HL-60 (cell line): ENCODE measurements around the gene HACD2.

Experiments used
- DNase-seq, 2 experiments: peaks; one replicate each; pipeline ENCODE4 v3.0.0-alpha.2; 2010 to 2020; ENCODE audit warnings: low read depth in 1 of 2, low spot score in 1 of 2
- H3K27ac ChIP-seq: fragments of 250-450 bp; sonication (Bioruptor Pico); replicated peaks from 2 replicates; pipeline ENCODE4 v1.5.1; 2020; ENCODE audit warnings: mild to moderate bottlenecking, moderate library complexity
- H3K27me3 ChIP-seq: fragments of 250-450 bp; sonication (Bioruptor Pico); 2 replicates; pipeline ENCODE4 v1.5.1; 2021; ENCODE audit warnings: mild to moderate bottlenecking, moderate library complexity; ENCODE audit not compliant: insufficient read depth, poor library complexity, severe bottlenecking
- H3K4me3 ChIP-seq: replicated peaks from 2 replicates; pipeline ENCODE4 v1.5.1; 2011; ENCODE audit warnings: mild to moderate bottlenecking, control low read depth, low read length; ENCODE audit not compliant: insufficient read depth
- GABPA ChIP-seq: IDR thresholded peaks from 2 replicates; pipeline ENCODE4 v1.6.1; 2012; ENCODE audit warnings: low read depth
- POLR2AphosphoS5 ChIP-seq: IDR thresholded peaks from 2 replicates; pipeline ENCODE4 v1.6.1; 2012; ENCODE audit warnings: low read depth
- SPI1 ChIP-seq: IDR thresholded peaks from 2 replicates; pipeline ENCODE4 v1.6.1; 2012; ENCODE audit warnings: low read depth, mild to moderate bottlenecking, borderline replicate concordance
- TF ChIP-seq, protein P1 (sequence below): IDR thresholded peaks from 2 replicates; pipeline ENCODE4 v1.6.1; 2012; ENCODE audit warnings: low read depth; ENCODE audit not compliant: insufficient replicate concordance
- TF ChIP-seq, protein P2 (sequence below): IDR thresholded peaks from one replicate; pipeline ENCODE4 v1.5.1; 2011; ENCODE audit warnings: low read length, control low read depth, inconsistent platforms; ENCODE audit not compliant: insufficient read depth

Gene HACD2

GRCh38 chr3:123520656-123521055, 64.2 kb downstream of the HACD2 start:
- no peaks in the 10 kb centered on the region for H3K27me3 ChIP-seq
- TF ChIP-seq, protein P1, sequence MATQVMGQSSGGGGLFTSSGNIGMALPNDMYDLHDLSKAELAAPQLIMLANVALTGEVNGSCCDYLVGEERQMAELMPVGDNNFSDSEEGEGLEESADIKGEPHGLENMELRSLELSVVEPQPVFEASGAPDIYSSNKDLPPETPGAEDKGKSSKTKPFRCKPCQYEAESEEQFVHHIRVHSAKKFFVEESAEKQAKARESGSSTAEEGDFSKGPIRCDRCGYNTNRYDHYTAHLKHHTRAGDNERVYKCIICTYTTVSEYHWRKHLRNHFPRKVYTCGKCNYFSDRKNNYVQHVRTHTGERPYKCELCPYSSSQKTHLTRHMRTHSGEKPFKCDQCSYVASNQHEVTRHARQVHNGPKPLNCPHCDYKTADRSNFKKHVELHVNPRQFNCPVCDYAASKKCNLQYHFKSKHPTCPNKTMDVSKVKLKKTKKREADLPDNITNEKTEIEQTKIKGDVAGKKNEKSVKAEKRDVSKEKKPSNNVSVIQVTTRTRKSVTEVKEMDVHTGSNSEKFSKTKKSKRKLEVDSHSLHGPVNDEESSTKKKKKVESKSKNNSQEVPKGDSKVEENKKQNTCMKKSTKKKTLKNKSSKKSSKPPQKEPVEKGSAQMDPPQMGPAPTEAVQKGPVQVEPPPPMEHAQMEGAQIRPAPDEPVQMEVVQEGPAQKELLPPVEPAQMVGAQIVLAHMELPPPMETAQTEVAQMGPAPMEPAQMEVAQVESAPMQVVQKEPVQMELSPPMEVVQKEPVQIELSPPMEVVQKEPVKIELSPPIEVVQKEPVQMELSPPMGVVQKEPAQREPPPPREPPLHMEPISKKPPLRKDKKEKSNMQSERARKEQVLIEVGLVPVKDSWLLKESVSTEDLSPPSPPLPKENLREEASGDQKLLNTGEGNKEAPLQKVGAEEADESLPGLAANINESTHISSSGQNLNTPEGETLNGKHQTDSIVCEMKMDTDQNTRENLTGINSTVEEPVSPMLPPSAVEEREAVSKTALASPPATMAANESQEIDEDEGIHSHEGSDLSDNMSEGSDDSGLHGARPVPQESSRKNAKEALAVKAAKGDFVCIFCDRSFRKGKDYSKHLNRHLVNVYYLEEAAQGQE = no peak
- TF ChIP-seq, protein P2, sequence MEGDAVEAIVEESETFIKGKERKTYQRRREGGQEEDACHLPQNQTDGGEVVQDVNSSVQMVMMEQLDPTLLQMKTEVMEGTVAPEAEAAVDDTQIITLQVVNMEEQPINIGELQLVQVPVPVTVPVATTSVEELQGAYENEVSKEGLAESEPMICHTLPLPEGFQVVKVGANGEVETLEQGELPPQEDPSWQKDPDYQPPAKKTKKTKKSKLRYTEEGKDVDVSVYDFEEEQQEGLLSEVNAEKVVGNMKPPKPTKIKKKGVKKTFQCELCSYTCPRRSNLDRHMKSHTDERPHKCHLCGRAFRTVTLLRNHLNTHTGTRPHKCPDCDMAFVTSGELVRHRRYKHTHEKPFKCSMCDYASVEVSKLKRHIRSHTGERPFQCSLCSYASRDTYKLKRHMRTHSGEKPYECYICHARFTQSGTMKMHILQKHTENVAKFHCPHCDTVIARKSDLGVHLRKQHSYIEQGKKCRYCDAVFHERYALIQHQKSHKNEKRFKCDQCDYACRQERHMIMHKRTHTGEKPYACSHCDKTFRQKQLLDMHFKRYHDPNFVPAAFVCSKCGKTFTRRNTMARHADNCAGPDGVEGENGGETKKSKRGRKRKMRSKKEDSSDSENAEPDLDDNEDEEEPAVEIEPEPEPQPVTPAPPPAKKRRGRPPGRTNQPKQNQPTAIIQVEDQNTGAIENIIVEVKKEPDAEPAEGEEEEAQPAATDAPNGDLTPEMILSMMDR = no peak
- TF ChIP-seq GABPA (no peak), SPI1 (no peak), POLR2AphosphoS5 (no peak)
- no peak for DNase-seq
- no peak overlapping the region for H3K27ac ChIP-seq
- H3K4me3 ChIP-seq = no peak overlapping the region

- Histone ChIP-seq H3K4me3 (no peak overlapping the region), H3K27me3 (no peaks in the 10 kb centered on the region), H3K27ac (no peak overlapping the region)
- no peak for DNase-seq
- TF ChIP-seq, protein P2 = no peak
- TF ChIP-seq GABPA (no peak), SPI1 (no peak), POLR2AphosphoS5 (no peak)
- TF ChIP-seq, protein P1 = no peak
Observed at GRCh38 chr3:123518892-123519485, 65.9 kb downstream of the HACD2 start.

DNA sequence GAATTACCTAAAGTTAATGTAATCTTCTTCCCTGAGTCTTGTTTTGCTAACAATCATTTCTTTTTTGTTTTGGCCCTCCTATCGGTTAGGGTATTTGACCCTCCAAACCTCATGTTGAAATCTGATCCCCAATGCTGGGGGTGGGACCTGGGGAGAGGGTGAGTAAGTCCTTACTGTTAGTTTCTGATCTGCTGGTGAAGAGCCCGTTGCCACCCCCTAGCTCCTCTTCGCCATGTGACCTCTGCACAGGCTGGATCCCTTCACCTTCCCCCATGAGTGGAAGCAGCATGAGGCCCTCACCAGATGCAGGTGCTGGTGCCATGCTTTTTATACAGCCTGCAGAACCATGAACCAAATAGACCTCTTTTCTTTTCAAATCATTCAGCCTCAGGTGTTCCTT, 73.1 kb downstream of the HACD2 start:
- no peak for TF ChIP-seq SPI1
- no peak for TF ChIP-seq GABPA
- TF ChIP-seq, protein P1 = no peak
- TF ChIP-seq POLR2AphosphoS5 = no peak
- TF ChIP-seq, protein P2 = no peak
- no peak for DNase-seq
- Histone ChIP-seq H3K27ac (no peak overlapping the region), H3K4me3 (no peak overlapping the region), H3K27me3 (no peaks in the 10 kb centered on the region)
